Hypothalamus (tissue), 51 donors: ENCODE measurements around the gene IGSF9.

Experiments
- DNase-seq, 51 donors: peaks; one replicate each; lab custom pipeline; 2025; lab: John Stamatoyannopoulos, UW

IGSF9 gene

GRCh38 chr1:159934136-159935039, 11.0 kb downstream of the IGSF9 start:
- DNase-seq, result no peak

GRCh38 chr1:159933347-159933746, 12.1 kb downstream of the IGSF9 start:
- no peak for DNase-seq

GRCh38 chr1:159932296-159933285, 12.8 kb downstream of the IGSF9 start:
- no peak for DNase-seq

- no peak for DNase-seq
Measured at GRCh38 chr1:159931795-159932173, 13.6 kb downstream of the IGSF9 start.

GRCh38 chr1:159931101-159931794, 14.2 kb downstream of the IGSF9 start:
- no peak for DNase-seq

DNA sequence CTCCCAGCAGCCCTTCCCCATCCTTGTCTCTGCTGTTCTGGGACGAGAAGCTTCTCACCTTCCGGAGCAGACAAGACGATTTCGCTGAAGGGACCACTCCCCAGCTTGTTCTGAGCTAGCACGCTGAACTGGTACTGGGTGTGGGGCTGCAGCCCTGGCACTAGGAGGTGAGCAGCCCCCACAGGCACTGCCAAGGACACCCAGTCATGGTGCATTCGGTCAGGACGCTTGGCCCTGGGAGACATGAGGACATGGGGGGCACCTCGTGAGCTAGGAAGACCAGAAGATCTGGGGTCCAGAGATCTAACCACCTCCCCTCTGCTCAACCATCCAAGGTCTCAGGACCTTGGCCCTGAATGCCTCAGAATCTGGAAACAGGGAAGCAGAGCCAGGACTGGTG, 14.8 kb downstream of the IGSF9 start:
- DNase-seq, result no peak

DNA sequence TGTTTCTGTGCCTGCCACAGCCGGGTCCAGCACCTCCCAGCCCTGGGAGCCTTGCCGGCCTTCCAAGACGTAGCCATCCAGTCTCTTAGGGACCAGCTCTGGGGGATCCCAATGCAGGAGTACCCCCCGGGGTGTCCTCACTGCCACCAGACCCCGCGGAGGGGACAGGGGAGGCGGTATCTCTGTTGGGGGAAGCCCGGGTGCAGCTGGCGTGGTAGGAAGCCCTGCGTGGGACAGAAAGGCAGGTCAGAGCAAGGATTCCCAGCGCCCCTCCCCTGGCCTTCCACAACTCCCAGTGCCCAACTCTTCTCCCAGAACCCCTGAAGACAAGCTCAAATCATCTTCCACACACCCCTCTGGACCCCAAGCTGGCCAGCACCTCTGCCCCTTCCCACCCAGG, 15.2 kb downstream of the IGSF9 start:
- no peak for DNase-seq

DNA sequence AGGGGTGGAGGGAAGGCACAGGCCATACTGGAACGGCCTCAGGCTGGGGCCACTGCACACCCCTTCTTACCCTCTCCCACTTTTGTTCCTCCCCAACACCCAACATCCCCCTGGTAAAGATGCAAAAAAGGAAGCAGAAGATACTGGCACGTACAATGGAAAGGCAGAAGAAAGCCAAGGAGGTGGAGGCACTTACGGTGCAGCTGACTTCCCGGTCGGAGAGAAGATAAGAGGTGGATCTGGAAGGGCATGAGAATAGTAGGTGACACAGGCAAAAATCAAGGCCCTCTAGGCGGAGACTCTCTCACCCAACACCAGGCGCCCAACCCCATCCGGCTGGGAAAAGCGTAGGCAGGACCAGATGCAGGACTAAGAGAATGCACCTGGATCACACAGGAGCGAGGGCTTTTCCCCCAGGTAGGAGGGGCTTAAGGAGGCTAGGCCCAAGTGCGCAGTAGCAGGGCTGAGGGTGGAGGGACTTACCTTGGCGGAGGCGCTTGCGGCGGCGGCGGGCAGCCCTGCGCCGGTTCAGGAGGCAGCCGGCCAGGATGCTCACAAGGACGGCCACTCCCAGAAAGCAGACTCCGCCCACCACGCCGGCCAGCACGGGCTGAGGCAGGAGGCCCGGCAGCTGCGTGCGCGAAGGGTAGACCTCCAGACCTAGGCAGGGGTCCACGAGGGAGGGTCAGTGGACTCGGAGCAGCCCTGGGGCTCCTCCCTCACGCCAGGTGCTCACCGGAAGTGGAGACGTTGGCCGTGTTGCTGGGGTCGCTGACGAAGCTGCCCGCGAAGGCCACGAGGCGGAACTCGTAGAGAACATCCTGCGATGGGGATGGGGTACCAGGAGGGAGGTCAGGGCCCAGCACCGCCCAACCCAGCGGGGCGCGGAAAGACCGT, 16.0 kb downstream of the IGSF9 start:
- DNase-seq, result no peak

DNA sequence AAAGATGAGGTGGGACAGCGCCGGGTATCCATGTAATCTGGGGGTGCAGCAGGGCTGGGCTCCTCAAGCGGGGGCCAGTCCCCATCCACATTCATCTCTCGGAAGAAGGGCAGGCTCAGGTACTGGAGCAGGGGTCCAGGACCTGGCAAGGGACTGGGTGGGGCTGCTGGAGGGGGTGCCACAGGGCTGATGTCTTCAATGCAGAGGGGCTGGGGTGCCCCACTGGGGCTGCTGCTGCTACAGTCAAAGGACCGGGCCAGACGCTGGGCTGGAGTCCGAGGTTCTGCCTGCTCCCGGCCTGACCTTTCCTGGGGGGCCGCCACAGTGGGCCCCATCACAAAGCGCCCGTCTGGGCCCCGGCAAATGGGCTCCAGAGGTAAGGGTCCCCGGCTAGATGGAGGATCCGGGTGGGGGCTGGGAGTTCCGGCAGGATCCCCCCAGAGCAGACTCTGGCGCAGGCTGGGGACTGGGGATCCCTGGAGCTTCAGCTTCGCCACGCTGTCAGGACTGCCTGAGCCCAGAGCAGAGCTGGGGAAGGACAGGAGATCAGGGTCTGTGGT, 16.8 kb downstream of the IGSF9 start:
- no peak for DNase-seq

- no peak for DNase-seq
Measured at GRCh38 chr1:159927849-159928431, 17.5 kb downstream of the IGSF9 start.

- DNase-seq, result no peak
Measured at GRCh38 chr1:159927211-159927848, 18.1 kb downstream of the IGSF9 start.

DNA sequence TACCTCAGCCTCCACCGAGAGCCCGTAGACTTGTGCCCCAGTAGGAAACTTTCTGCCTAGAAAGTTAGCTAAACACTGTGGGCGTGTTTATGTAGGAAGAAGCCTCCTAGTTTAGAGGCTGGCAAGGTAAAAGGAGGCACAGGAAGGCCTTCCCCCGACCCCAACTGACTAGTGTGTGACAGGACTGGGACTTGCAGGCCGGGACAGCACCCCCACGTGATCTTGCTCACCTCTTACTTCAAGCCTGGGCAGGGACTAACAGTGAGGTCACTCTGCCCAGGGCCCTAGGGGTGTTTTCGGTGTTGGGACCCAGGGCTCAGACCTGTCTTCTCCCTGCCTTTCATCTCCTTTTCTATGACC, 19.7 kb downstream of the IGSF9 start:
- no peak for DNase-seq

GRCh38 chr1:159924791-159925718, 20.4 kb downstream of the IGSF9 start, which contains the start of gene TAGLN2:
TSS of gene TAGLN2 (minus strand) at chr1:159925507. CDS start at chr1:159920509, 4,998 bp downstream.
- DNase-seq, result peak in 45 of 51 donors; percentile 10 to 83 (median 59)

DNA sequence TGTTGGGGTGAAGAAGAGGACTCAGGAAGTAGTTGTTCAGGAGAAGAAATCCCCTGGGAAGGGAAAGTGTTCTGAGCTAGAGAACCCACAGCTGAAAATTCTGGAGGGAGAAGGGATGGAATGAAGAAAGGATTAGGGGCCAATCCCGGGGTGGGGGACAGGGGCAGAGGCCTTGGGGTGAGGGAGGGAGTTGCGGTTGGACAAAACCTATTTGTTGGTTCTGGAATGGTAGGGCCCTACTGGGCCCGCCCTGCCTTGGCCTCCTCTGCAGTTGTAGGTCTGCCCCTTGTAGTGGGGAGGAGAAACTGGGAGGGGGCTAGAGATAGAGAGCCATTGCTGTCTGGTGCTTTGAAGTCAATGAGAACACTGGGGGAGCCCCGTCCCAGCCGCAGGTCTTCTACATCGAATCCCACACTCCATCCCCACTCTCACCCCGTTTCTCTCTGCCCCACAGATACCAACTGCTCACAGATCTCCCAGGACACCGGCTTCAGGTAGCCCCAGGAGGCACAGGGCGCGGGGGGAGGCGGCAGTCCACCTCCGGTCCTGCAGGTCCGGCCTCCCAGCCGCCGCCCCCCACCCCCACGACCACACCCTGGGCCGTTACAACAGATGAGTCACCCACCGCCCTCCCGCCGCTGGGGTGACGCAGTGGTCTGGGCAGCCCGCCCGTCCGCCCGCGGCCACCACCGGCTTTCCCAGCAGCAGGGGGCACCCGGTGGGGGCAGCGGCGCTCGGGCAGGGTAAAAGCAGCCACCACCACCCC, 21.2 kb downstream of the IGSF9 start:
- DNase-seq, result peak in 36 of 51 donors; percentile 11 to 84 (median 42)

DNA sequence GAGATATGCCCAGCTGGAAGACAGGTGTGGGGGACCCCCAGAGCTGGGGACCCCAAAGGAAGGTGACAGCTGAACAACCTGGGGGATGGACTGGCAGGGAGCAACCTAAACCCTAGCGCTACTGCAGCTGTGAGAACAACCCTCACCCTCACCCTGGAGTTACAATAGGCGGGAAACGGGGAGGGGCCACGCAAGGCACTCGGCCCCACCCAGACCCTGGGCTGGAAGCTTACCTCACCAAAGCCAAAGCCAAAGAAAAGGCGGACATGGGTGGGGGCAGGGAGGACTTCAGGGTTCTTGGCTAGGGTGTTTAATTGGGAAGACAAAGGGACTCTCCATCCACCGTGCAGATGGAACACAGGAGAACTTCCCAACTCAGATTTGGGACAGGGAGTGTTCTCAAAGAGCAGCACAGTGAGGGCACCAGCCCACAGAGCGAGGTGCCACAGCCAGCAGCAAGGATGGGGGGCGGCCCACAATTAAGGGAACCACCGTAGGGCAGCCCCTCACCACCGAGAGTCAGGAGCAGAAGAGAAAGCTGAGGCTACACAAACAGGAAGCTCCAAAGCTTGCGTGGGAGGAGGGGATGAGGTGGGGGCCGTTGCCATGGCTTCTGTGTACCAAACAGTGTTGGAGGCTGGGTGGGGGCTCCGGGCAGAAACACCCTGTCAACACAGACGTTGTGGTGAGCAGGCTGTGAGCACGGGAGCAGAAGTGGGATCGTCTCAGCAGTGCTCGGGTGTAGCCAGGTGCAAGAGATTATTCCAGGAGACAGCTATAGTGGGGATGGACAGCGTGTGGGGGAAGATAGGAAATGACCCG, 22.0 kb downstream of the IGSF9 start:
- DNase-seq, result peak in 13 of 51 donors; percentile 10 to 47 (median 25)
